Activated naive CD8-positive, alpha-beta T cell treated with anti-CD3 and anti-CD28 coated beads, Interleukin-2, amount 50 U/mL, for 24 hours (primary cell): ENCODE results near the gene RPS17.
"Not testable (repeated sequence)": the region's sequence is repeated elsewhere in the genome, so short reads cannot be mapped to it uniquely, and the experiment has no call there.

ENCODE experiments used
- ATAC-seq: fragments of 150-1000 bp; cut with Tn5 transposase; one replicate; pipeline ENCODE4 v1.10.0; 2021
- DNase-seq: peaks from one replicate; pipeline ENCODE4 v3.0.0; 2021
- H3K27ac Mint-ChIP-seq: one replicate; pipeline ENCODE4 v1.8.0; 2021; ENCODE audit warnings: mild to moderate bottlenecking, mixed read lengths
- H3K27me3 Mint-ChIP-seq: one replicate; pipeline ENCODE4 v1.8.0; 2021; ENCODE audit warnings: mixed read lengths
- H3K36me3 Mint-ChIP-seq: one replicate; pipeline ENCODE4 v1.8.0; 2021; ENCODE audit warnings: low read depth, mixed read lengths
- H3K4me1 Mint-ChIP-seq: one replicate; pipeline ENCODE4 v1.8.0; 2021; ENCODE audit warnings: mixed read lengths
- H3K4me3 Mint-ChIP-seq: one replicate; pipeline ENCODE4 v1.8.0; 2021; ENCODE audit warnings: mild to moderate bottlenecking, moderate library complexity, mixed read lengths
- H3K9me3 Mint-ChIP-seq: one replicate; pipeline ENCODE4 v1.8.0; 2021; ENCODE audit warnings: mixed read lengths

The RPS17 gene

GRCh38 chr15:82537351-82537908, 2.8 kb downstream of the RPS17 start:
- peaks cover 72% of the 10 kb centered on the region for H3K36me3 Mint-ChIP-seq
- H3K9me3 Mint-ChIP-seq, result no peaks in the 10 kb centered on the region
- H3K4me3 Mint-ChIP-seq, result peak overlapping the region; percentile 98
- no peak for ATAC-seq
- H3K27ac Mint-ChIP-seq, result peak overlapping the region; percentile 96
- no peaks in the 10 kb centered on the region for H3K27me3 Mint-ChIP-seq
- H3K4me1 Mint-ChIP-seq, result peaks cover 39% of the 10 kb centered on the region
- DNase-seq, result no peak

DNA sequence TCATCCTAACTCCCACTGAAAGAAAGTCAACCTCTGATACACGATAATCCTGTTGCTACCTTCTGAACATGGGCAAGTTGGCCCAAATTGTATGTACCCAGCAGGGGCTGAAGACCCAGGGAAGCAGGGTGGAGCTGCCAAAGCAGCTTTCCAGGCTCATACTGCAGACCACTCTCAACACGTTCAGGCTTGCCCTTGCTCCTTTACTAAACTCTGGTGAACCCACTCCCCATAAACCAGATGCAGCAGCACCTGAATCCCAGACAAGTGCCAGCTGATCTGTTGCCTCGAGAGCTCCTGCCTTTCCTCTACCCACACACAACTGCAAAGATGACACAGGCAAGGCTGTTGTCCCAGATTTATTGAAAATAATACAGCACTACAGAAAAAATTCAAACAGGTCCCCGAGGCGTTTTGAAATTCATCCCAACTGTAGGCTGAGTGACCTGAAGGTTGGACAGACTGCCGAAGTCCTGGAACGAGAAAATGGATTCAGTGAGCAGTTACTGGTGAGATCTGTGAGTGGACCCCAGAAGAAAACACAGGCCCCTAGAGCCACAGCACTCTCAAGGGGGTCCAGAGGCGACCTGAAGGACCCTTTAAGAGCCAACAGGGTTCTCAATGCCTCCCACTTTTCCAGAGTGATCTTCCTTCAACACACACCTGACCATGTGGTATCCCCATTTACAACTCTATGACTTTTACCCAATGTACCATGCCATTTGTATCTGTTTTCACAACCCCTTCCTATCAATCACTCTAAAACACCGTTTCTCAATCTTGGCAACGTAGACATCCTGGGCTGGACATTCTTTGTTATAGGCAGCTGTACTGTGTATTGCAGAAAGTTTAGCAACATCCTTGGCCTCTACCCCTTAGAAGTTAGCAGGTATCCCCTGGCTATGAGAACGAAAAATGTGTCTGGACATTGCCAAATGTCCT, 3.6 kb downstream of the RPS17 start:
- ATAC-seq (no peak), DNase-seq (no peak)
- H3K4me3 Mint-ChIP-seq, result peak overlapping the region; percentile 98
- H3K4me1 Mint-ChIP-seq, result peaks cover 39% of the 10 kb centered on the region
- H3K36me3 Mint-ChIP-seq, result peaks cover 72% of the 10 kb centered on the region
- H3K27ac Mint-ChIP-seq, result peak overlapping the region; percentile 96
- no peaks in the 10 kb centered on the region for H3K27me3 Mint-ChIP-seq
- no peaks in the 10 kb centered on the region for H3K9me3 Mint-ChIP-seq

DNA sequence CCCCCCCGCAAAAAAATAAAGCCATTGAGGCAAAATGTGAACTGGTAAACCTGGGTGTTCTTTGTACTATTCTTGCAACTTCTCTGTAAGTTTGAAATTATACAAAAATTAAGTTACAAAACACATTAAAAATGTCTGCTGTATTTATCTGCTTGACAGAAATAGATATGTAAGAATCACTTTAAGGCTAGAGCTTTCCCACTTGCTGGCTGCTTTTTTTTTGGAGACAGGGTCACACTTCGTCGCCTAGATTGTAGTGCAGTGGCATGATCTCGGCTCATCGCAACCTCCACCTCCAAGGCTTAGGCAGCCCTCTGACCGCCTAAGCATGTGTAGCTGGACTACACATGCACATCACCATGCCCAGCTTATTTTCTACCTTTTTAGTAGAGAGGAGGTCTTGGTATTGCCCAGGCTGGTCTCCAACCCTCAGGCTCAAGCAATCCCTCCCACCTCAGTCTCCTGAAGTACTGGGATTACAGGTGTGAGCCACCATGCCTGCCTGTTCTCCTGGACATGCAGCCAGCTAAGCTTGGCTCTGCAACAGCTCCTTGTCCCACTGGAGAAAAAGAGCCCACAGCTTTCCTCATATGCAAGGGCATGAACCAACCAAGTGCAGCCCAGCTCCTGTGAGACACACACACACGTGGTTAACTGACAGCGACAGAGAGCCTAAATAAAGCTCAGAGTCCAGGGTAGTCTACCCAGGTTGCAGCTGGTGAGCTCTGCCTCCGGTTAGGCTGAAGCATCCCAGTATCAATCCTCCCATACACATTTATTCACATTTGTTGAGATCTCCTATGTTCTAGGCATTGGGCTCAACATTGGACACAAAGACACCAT, 4.5 kb downstream of the RPS17 start:
- Mint-ChIP-seq H3K27ac (peak overlapping the region; percentile 96), H3K4me3 (peak overlapping the region; percentile 98), H3K27me3 (no peaks in the 10 kb centered on the region), H3K36me3 (peaks cover 66% of the 10 kb centered on the region), H3K9me3 (no peaks in the 10 kb centered on the region), H3K4me1 (peaks cover 41% of the 10 kb centered on the region)
- ATAC-seq (no peak), DNase-seq (no peak)

DNA sequence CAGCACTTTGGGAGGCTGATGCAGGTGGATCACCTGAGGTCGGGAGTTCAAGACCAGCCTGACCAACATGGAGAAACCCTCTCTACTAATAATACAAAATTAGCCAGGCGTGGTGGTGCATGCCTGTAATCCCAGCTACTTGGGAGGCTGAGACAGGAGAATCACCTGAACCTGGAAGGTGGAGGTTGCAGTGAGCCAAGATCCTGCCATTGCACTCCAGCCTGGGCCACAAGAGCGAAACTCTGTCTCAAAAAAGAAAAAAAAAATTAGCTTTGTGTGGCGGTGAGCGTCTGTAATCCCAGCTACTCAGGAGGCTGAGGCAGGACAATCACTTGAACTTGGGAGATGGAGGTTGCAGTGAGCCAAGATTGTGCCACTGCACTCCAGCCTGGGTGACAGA, 5.1 kb downstream of the RPS17 start:
- not testable (repeated sequence) for DNase-seq, H3K27ac Mint-ChIP-seq, H3K4me3 Mint-ChIP-seq, H3K9me3 Mint-ChIP-seq, H3K27me3 Mint-ChIP-seq, ATAC-seq
- H3K4me1 Mint-ChIP-seq, result peaks cover 43% of the 10 kb centered on the region
- H3K36me3 Mint-ChIP-seq, result peaks cover 63% of the 10 kb centered on the region

GRCh38 chr15:82534457-82534861, 5.8 kb downstream of the RPS17 start:
- peak overlapping the region; percentile 73 for H3K27ac Mint-ChIP-seq
- ATAC-seq, DNase-seq, H3K27me3 Mint-ChIP-seq, H3K4me3 Mint-ChIP-seq, H3K9me3 Mint-ChIP-seq: not testable (repeated sequence)
- peaks cover 43% of the 10 kb centered on the region for H3K4me1 Mint-ChIP-seq
- H3K36me3 Mint-ChIP-seq, result peaks cover 56% of the 10 kb centered on the region

GRCh38 chr15:82533801-82534200, 6.5 kb downstream of the RPS17 start:
- H3K4me3 Mint-ChIP-seq, result no peak overlapping the region
- no peaks in the 10 kb centered on the region for H3K9me3 Mint-ChIP-seq
- no peaks in the 10 kb centered on the region for H3K27me3 Mint-ChIP-seq
- peak overlapping the region; percentile 73 for H3K27ac Mint-ChIP-seq
- ATAC-seq, result no peak
- DNase-seq, result no peak
- peaks cover 39% of the 10 kb centered on the region for H3K4me1 Mint-ChIP-seq
- peaks cover 49% of the 10 kb centered on the region for H3K36me3 Mint-ChIP-seq

- no peak for ATAC-seq
- Mint-ChIP-seq H3K9me3 (no peaks in the 10 kb centered on the region), H3K4me1 (peaks cover 32% of the 10 kb centered on the region), H3K36me3 (peaks cover 42% of the 10 kb centered on the region), H3K27ac (peak overlapping the region; percentile 18), H3K4me3 (no peak overlapping the region), H3K27me3 (no peaks in the 10 kb centered on the region)
- no peak for DNase-seq
Measured at GRCh38 chr15:82532991-82533481, 7.2 kb downstream of the RPS17 start.

DNA sequence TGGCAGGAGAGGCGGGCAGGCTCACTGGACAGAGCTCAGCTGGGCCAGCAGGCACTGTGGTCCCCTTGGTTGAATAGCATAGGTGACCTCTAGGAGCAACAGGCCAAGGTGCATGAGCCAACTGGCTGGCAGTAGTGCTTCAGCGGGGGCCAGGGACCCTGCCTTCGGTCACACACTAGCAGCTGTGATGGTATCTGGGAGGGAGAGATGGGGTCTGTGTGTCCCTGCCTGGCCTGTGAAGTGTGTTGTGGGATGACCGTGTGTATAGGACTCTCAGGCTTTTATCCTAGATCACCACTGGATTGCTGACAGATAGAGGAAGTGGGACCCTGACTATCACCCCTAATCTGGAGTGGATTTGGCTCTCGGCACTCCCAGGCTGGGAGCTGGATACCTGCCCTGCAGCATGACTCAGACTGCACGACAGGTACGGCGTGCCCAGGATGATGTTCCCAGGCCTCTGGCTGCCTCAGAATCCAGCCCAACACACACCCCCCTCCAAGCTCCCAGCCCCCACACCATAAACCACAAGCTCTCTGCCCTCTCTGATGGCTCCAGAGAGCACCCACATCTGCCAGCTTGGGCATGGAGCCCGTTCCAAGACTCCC, 7.8 kb downstream of the RPS17 start:
- no peaks in the 10 kb centered on the region for H3K9me3 Mint-ChIP-seq
- DNase-seq, result no peak
- no peak for ATAC-seq
- no peak overlapping the region for H3K4me3 Mint-ChIP-seq
- H3K36me3 Mint-ChIP-seq, result peaks cover 36% of the 10 kb centered on the region
- H3K27ac Mint-ChIP-seq, result peak overlapping the region; percentile 22
- peaks cover 26% of the 10 kb centered on the region for H3K4me1 Mint-ChIP-seq
- no peaks in the 10 kb centered on the region for H3K27me3 Mint-ChIP-seq

DNA sequence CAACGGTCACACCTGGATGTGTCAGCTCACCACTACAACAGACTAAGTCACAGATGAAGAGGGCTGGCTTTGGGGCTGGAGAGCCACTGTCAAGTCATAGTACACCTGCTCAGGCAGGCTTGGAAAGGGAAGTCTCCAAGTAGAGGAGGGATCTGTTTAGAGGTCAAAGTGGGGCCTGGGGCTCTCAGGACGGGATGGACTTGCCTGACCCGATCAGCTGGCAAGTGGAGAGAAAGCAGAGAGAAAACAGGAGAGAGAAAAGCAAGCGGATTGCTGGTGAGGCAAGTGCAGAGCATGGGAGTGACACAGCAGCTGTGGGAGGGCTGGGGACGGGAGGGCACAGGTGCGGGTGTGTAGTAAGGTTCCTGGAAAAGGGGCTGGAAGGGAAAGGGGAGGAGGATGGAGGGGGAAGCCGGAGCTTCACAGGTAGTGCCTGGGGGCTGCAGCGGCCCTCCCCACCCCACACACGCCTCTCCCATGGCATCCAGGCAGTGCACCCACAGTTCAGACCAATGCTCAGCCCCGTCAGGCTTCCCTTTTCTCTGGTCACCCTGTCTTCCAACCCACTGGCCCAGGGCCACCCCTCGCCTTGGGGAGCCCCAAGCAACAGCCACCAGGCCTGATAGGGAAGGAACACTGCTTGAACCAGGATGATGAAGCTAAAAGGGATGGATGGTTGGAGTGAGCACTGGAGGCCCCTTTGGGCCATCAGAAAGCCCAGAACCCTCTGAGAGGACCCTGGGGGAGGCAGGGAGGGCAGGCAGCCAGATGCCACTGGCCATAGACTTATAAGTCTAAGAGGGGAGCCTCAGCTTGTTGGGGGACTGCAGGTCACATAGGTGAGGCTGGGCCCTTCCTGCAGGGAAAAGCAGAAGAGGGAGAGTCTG, 8.5 kb downstream of the RPS17 start:
- H3K4me3 Mint-ChIP-seq, result no peak overlapping the region
- peaks cover 19% of the 10 kb centered on the region for H3K4me1 Mint-ChIP-seq
- ATAC-seq (no peak), DNase-seq (no peak)
- peaks cover 29% of the 10 kb centered on the region for H3K36me3 Mint-ChIP-seq
- peak overlapping the region; percentile 39 for H3K27ac Mint-ChIP-seq
- no peaks in the 10 kb centered on the region for H3K9me3 Mint-ChIP-seq
- no peaks in the 10 kb centered on the region for H3K27me3 Mint-ChIP-seq

- no peak overlapping the region for H3K27ac Mint-ChIP-seq
- H3K4me1 Mint-ChIP-seq, result peaks cover 13% of the 10 kb centered on the region
- peak; percentile 77 for DNase-seq
- no peaks in the 10 kb centered on the region for H3K27me3 Mint-ChIP-seq
- H3K36me3 Mint-ChIP-seq, result peaks cover 19% of the 10 kb centered on the region
- H3K9me3 Mint-ChIP-seq, result no peaks in the 10 kb centered on the region
- ATAC-seq, result peak; percentile 68
- peak overlapping the region; percentile 33 for H3K4me3 Mint-ChIP-seq
Measured at GRCh38 chr15:82530606-82531379, 9.5 kb downstream of the RPS17 start.

GRCh38 chr15:82530006-82530405, 10.3 kb downstream of the RPS17 start:
- ATAC-seq (no peak), DNase-seq (no peak)
- no peaks in the 10 kb centered on the region for H3K27me3 Mint-ChIP-seq
- no peak overlapping the region for H3K4me3 Mint-ChIP-seq
- peaks cover 12% of the 10 kb centered on the region for H3K36me3 Mint-ChIP-seq
- H3K4me1 Mint-ChIP-seq, result peaks cover 13% of the 10 kb centered on the region
- no peak overlapping the region for H3K27ac Mint-ChIP-seq
- H3K9me3 Mint-ChIP-seq, result no peaks in the 10 kb centered on the region

GRCh38 chr15:82513587-82513986, 26.7 kb downstream of the RPS17 start:
- not testable (repeated sequence) for H3K27ac Mint-ChIP-seq, H3K36me3 Mint-ChIP-seq, ATAC-seq, H3K4me3 Mint-ChIP-seq, DNase-seq, H3K9me3 Mint-ChIP-seq, H3K4me1 Mint-ChIP-seq, H3K27me3 Mint-ChIP-seq

DNA sequence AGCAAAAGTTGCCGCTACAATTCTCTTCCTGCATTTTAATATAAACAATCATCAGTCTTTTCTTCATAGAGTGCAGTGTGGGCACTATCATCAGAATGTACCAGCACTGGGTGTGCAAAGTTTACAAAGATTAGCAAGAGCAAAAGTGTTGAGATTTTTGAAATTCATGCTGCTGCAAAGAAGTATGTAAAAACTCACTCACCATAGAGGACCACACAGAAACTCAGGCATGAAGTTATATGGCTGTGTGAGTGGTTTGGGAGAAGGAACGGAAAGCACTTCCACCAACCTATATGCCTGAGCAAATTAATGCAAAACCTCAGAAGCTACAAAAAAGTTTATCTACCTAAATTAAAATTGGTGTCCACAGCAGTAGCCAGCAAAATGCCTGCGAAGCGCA, 32.6 kb downstream of the RPS17 start:
- ATAC-seq, H3K9me3 Mint-ChIP-seq, H3K4me3 Mint-ChIP-seq, H3K36me3 Mint-ChIP-seq, H3K4me1 Mint-ChIP-seq, DNase-seq, H3K27ac Mint-ChIP-seq, H3K27me3 Mint-ChIP-seq: not testable (repeated sequence)
